K562 (cell line): ENCODE data around the gene DNAH3. TPM values are rescaled to one million over a fixed set of nuclear protein-coding genes. Genes with fewer than 3 reads are reported as not detected.

Source experiments
- ATAC-seq: fragments of 200-7000 bp; cut with Tn5 transposase; 3 replicates; pipeline ENCODE4 v1.9.1; 2020; ENCODE audit warnings: moderate library complexity
- BruUV-seq: library from RNA; stranded (reverse); fragments of 400-500 nt; replicated peaks from 2 replicates; lab custom pipeline; 2021; lab: Mats Ljungman, UMichigan
- CTCF ChIA-PET: fragments of 300-600 bp; formaldehyde crosslinking; extraction: SDS; loops from one replicate; lab custom pipeline; 2021; ENCODE audit warnings: low intra/inter-chr PET ratio; lab: Yijun Ruan, JAX
- POLR2A ChIA-PET: fragments of 300-600, 350-650 bp; sonication (Branson Sonifier 250); formaldehyde crosslinking; extraction: SDS; loops from one replicate; lab custom pipeline; 2021; ENCODE audit warnings: antibody characterized with exemption, inconsistent platforms; lab: Yijun Ruan, JAX
- DNase-seq, 4 experiments: peaks; one replicate each; pipeline versions ENCODE4 v3.0.0 to v3.0.0-alpha.2; 2011 to 2018; ENCODE audit warnings: low spot score in 3 of 4, mixed read lengths in 3 of 4; ENCODE audit errors: extremely low read depth in 1 of 4
- FAIRE-seq: peaks from 2 replicates; lab custom pipeline; 2011; peaks lifted over from hg19 to GRCh38; lab: Jason Lieb, UNC
- H2AFZ ChIP-seq: 2 replicates; pipeline ENCODE4 v1.6.0; 2011; ENCODE audit warnings: low read depth, low read length, control low read depth, inconsistent platforms
- H3K27ac ChIP-seq: fragments of 200-600 bp; 3 replicates; pipeline ENCODE4 v1.8.0; 2011; ENCODE audit warnings: low read depth, mild to moderate bottlenecking, control low read depth, inconsistent platforms, low read length, moderate library complexity, mixed read lengths; ENCODE audit errors: extremely low read depth
- H3K27me3 ChIP-seq, 2 experiments: fragments of 300-600 bp in 1 of 2; 2 replicates in 1 of 2; 3 replicates in 1 of 2; pipeline versions ENCODE4 v1.6.0 to v1.8.0; 2011; ENCODE audit warnings: inconsistent platforms in 2 of 2, low read length in 2 of 2, mild to moderate bottlenecking in 1 of 2, mixed read lengths in 1 of 2, moderate library complexity in 1 of 2; ENCODE audit not compliant: control insufficient read depth in 2 of 2, insufficient read depth in 2 of 2
- H3K36me3 ChIP-seq: fragments of 300-600 bp; 3 replicates; pipeline ENCODE4 v1.8.0; 2011; ENCODE audit warnings: mild to moderate bottlenecking, low read length, inconsistent platforms; ENCODE audit not compliant: control insufficient read depth, insufficient read depth
- H3K4me1 ChIP-seq, 2 experiments: fragments of 200-600 bp in 1 of 2; replicated peaks in 1 of 2; 2 replicates in 1 of 2; 3 replicates in 1 of 2; pipeline versions ENCODE4 v1.5.1 to v1.8.0; 2011; ENCODE audit warnings: inconsistent platforms in 2 of 2, low read length in 2 of 2, mild to moderate bottlenecking in 1 of 2, mixed read lengths in 1 of 2, moderate library complexity in 1 of 2; ENCODE audit not compliant: control insufficient read depth in 2 of 2, insufficient read depth in 2 of 2
- H3K4me2 ChIP-seq: 2 replicates; pipeline ENCODE4 v1.6.1; 2011; ENCODE audit warnings: low read length, control low read depth, inconsistent platforms, mixed read lengths; ENCODE audit not compliant: insufficient read depth
- H3K4me3 ChIP-seq: fragments of 200-600 bp; sonication (generic), shearing (Covaris generic); 2 replicates; pipeline ENCODE4 v1.5.1; 2016; ENCODE audit warnings: control low read depth, inconsistent platforms
- H3K79me2 ChIP-seq: fragments of 200-600 bp; 3 replicates; pipeline ENCODE4 v1.8.0; 2011; ENCODE audit warnings: low read length, inconsistent platforms; ENCODE audit not compliant: control insufficient read depth, insufficient read depth
- H3K9ac ChIP-seq, 2 experiments: 2 replicates each; pipeline versions ENCODE4 v1.6.0 to v1.6.1; 2011; ENCODE audit warnings: low read depth in 2 of 2, low read length in 2 of 2, control low read depth in 1 of 2, inconsistent platforms in 1 of 2, mild to moderate bottlenecking in 1 of 2, mixed read lengths in 1 of 2; ENCODE audit not compliant: insufficient read depth in 1 of 2
- H3K9me1 ChIP-seq: one replicate; pipeline ENCODE4 v1.6.0; 2011; ENCODE audit warnings: inconsistent platforms, mild to moderate bottlenecking, low read length, moderate library complexity; ENCODE audit not compliant: control insufficient read depth, insufficient read depth
- H3K9me3 ChIP-seq: replicated peaks from 2 replicates; pipeline ENCODE4 v1.5.1; 2011; ENCODE audit warnings: low read depth, low read length, inconsistent platforms; ENCODE audit not compliant: control insufficient read depth, insufficient read depth
- H4K20me1 ChIP-seq: replicated peaks from 2 replicates; pipeline ENCODE4 v1.6.1; 2011; ENCODE audit warnings: low read length, inconsistent platforms, mixed read lengths; ENCODE audit not compliant: control insufficient read depth, insufficient read depth
- CEBPB ChIP-seq: fragments of 450-650 bp; IDR thresholded peaks from 2 replicates; pipeline ENCODE4 v1.6.1; 2016; ENCODE audit warnings: missing genetic modification characterization, missing compliant biosample characterization
- CEBPG ChIP-seq, 3 experiments: fragments of 200-800 bp in 1 of 3; sonication (Bioruptor generic) in 1 of 3; sonication (generic) in 1 of 3; formaldehyde crosslinking in 1 of 3; IDR thresholded peaks in 2 of 3; conservative IDR thresholded peaks in 1 of 3; 2 replicates each; pipeline versions ENCODE4 v1.6.1 to v1.8.0; 2016 to 2022; ENCODE audit warnings: missing compliant biosample characterization in 2 of 3, missing genetic modification characterization in 2 of 3, mild to moderate bottlenecking in 1 of 3, missing genetic modification reagents in 1 of 3
- HES1 ChIP-seq: fragments of 450-650 bp; IDR thresholded peaks from 2 replicates; pipeline ENCODE4 v1.6.1; 2016; ENCODE audit warnings: low read depth, mild to moderate bottlenecking, moderate library complexity
- YY1 ChIP-seq, 3 experiments: IDR thresholded peaks; 2 replicates each; pipeline ENCODE4 v1.6.1; 2011; ENCODE audit warnings: low read length in 2 of 3, mild to moderate bottlenecking in 2 of 3, moderate library complexity in 2 of 3, borderline replicate concordance in 1 of 3, control low read depth in 1 of 3, low read depth in 1 of 3; ENCODE audit not compliant: insufficient read depth in 3 of 3, insufficient replicate concordance in 2 of 3, control insufficient read depth in 1 of 3, insufficient read length in 1 of 3; ENCODE audit errors: extremely low read depth in 1 of 3
- ZNF445 ChIP-seq: fragments of 250-450 bp; sonication (Bioruptor Pico); IDR thresholded peaks from 2 replicates; pipeline ENCODE4 v1.4.0; 2020; ENCODE audit warnings: low read depth, mild to moderate bottlenecking, moderate library complexity
- WGBS: fragments of 100-300 bp; shearing (Covaris generic); methylation state at CpG from one replicate; pipeline ENCODE4 v1.1.6; 2016; ENCODE audit warnings: low coverage, mixed read lengths; ENCODE audit not compliant: insufficient coverage; ENCODE audit errors: missing lambda C conversion rate; 5-methylcytosine and 5-hydroxymethylcytosine counted together
- in situ Hi-C: fragments of 300-500 bp; cut with MboI; formaldehyde crosslinking; loops from 4 replicates; pipeline ENCODE4 v1.15.0; 2018; ENCODE audit warnings: inconsistent platforms, mixed read lengths
- intact Hi-C: fragments of 100-400 bp; cut with micrococcal nuclease; formaldehyde crosslinking; loops from 2 replicates; pipeline ENCODE4 v1.14.2; 2022
- polyA plus RNA-seq, 8 experiments: library from polyadenylated mRNA; depleted of rRNA in 4 of 8; stranded (reverse) in 5 of 8; unstranded in 3 of 8; fragments of >200 nt; fragmentation: Nextera tagmentation in 2 of 8; fragmentation: Illumina TruSeq in 1 of 8; extraction: Ambion mirVana in 2 of 8; extraction: Trizol in 1 of 8; gene quantifications; 2 replicates each; pipeline versions ENCODE4 v1.2.1 to v1.2.3, GENCODE V29; 2011 to 2014; ENCODE audit warnings: inconsistent platforms in 1 of 8, missing spikeins in 1 of 8
- total RNA-seq, 7 experiments: library from RNA; depleted of rRNA in 6 of 7; stranded (reverse); fragments of >200 nt in 6 of 7; fragmentation: Illumina TruSeq in 2 of 7; extraction: Trizol in 2 of 7; gene quantifications; 2 replicates each; pipeline versions ENCODE4 v1.2.1 to v1.2.3, GENCODE V29; 2011 to 2021; ENCODE audit warnings: low replicate concordance in 1 of 7

The DNAH3 gene
- total and polyA plus RNA-seq, 9 of the 15 experiments (the other 6 are each of a cell fraction or from before 2014, with no cell fraction given): 0.32 to 0.84 (median 0.44) TPM

- no peaks in the 10 kb centered on the region for H3K79me2 ChIP-seq
- BruUV-seq: no TSS peak
- no peaks in the 10 kb centered on the region for H4K20me1 ChIP-seq
- in situ Hi-C loops: no loop called here
- 49% methylated on average over 5 of the region's 5 CpGs for WGBS
- no peak overlapping the region for H3K9ac ChIP-seq
- FAIRE-seq (no peak), ATAC-seq (no peak)
- peaks cover 0 to 10% of the 10 kb centered on the region in 2 experiments; a peak in 3 of 5 replicates for H3K4me1 ChIP-seq
- intact Hi-C loops: no loop called here
- POLR2A ChIA-PET: interaction anchor here (0.9 to 1.3 kb wide), 4 partner anchors 9 to 49 kb away, joined by 3 to 4 read pairs (median 4); no protein-coding TSS in a partner anchor
- no peak overlapping the region for H2AFZ ChIP-seq
- H3K4me2 ChIP-seq: no peak overlapping the region
- TF ChIP-seq CEBPB (tag) (peak; percentile 31; the same call in 1 of the 2 replicates), ZNF445 (CRISPR knock-in tag) (no peak), YY1 (IDR thresholded peaks at IDR 0.05; ENCODE audit: borderline replicate concordance in 1 of 3, control insufficient read depth in 1 of 3, extremely low read depth in 1 of 3, insufficient read depth in 3 of 3, insufficient read length in 1 of 3, insufficient replicate concordance in 2 of 3, low read depth in 1 of 3, low read length in 2 of 3) (no peak), CEBPG (CRISPR knock-in tag; IDR thresholded peaks at IDR 0.05) (no peak), CEBPG (tag; conservative IDR thresholded peaks at IDR 0.05 in 1 of 2, IDR thresholded peaks at IDR 0.05 in 1 of 2) (peak in 1 of 2 experiments; percentile 56; a peak in 1 of 4 replicates), HES1 (no peak)
- TF ChIP-seq, all 486 proteins: peak for 2
- no peak overlapping the region for H3K27ac ChIP-seq
- H3K4me3 ChIP-seq: no peak overlapping the region
- H3K27me3 ChIP-seq: no peaks in the 10 kb centered on the region
- H3K9me1 ChIP-seq: no peaks in the 10 kb centered on the region
- no peak for DNase-seq
- H3K9me3 ChIP-seq: no peaks in the 10 kb centered on the region
- H3K36me3 ChIP-seq: no peaks in the 10 kb centered on the region
- CTCF ChIA-PET: no interaction called here
Observed at GRCh38 chr16:20883554-20884239, 266.9 kb downstream of the DNAH3 start.

Other genes starting within 250 kb of the DNAH3 start
- 7.3 and 9.3 TPM in 2 replicates for gene LDAF1, start 7.8 kb upstream of the DNAH3 start, total RNA-seq (2014; rRNA removed)
- gene LDAF1, start 7.8 kb upstream of the DNAH3 start, total RNA-seq (2014; rRNA removed; fragmentation: Illumina TruSeq; extraction: Trizol): 12.6 and 15.3 TPM in 2 replicates
- gene LDAF1, start 7.8 kb upstream of the DNAH3 start, total RNA-seq (2015; rRNA removed; fragmentation: Illumina TruSeq; extraction: Trizol): 7.0 and 7.4 TPM in 2 replicates
- gene LDAF1, start 7.8 kb upstream of the DNAH3 start, total RNA-seq (2021): 11.8 and 13.1 TPM in 2 replicates
- gene LDAF1, start 7.8 kb upstream of the DNAH3 start, polyA plus RNA-seq (2011; rRNA removed): 10.4 and 15.0 TPM in 2 replicates
- 11.9 and 12.5 TPM in 2 replicates for gene LDAF1, start 7.8 kb upstream of the DNAH3 start, polyA plus RNA-seq (2014; fragmentation: Illumina TruSeq; extraction: Trizol)
- 10 to 100 TPM; 13.7 to 20.1 TPM for gene LDAF1, start 7.8 kb upstream of the DNAH3 start, polyA plus RNA-seq (2014; fragmentation: Nextera tagmentation; extraction: Ambion mirVana)
- 7.5 and 7.7 TPM in 2 replicates for gene LDAF1, start 7.8 kb upstream of the DNAH3 start, polyA plus RNA-seq (2014; rRNA removed)
- gene ZP2, start 60.7 kb upstream of the DNAH3 start, total RNA-seq (2014; rRNA removed): not detected in 2 replicates
- gene ZP2, start 60.7 kb upstream of the DNAH3 start, total RNA-seq (2014; rRNA removed; fragmentation: Illumina TruSeq; extraction: Trizol): not detected in 2 replicates
- gene ZP2, start 60.7 kb upstream of the DNAH3 start, total RNA-seq (2015; rRNA removed; fragmentation: Illumina TruSeq; extraction: Trizol): not detected in 2 replicates
- gene ZP2, start 60.7 kb upstream of the DNAH3 start, total RNA-seq (2021): not detected in 2 replicates
- gene ZP2, start 60.7 kb upstream of the DNAH3 start, polyA plus RNA-seq (2011; rRNA removed): not detected in 2 replicates
- not detected in 2 replicates for gene ZP2, start 60.7 kb upstream of the DNAH3 start, polyA plus RNA-seq (2014; fragmentation: Illumina TruSeq; extraction: Trizol)
- gene ZP2, start 60.7 kb upstream of the DNAH3 start, polyA plus RNA-seq (2014; fragmentation: Nextera tagmentation; extraction: Ambion mirVana): not detected
- not detected in 2 replicates for gene ZP2, start 60.7 kb upstream of the DNAH3 start, polyA plus RNA-seq (2014; rRNA removed)
- not detected in 2 replicates for gene ANKS4B, start 82.9 kb upstream of the DNAH3 start, total RNA-seq (2014; rRNA removed)
- not detected in 2 replicates for gene ANKS4B, start 82.9 kb upstream of the DNAH3 start, total RNA-seq (2014; rRNA removed; fragmentation: Illumina TruSeq; extraction: Trizol)
- gene ANKS4B, start 82.9 kb upstream of the DNAH3 start, total RNA-seq (2015; rRNA removed; fragmentation: Illumina TruSeq; extraction: Trizol): not detected in 2 replicates
- not detected in 2 replicates for gene ANKS4B, start 82.9 kb upstream of the DNAH3 start, total RNA-seq (2021)
- gene ANKS4B, start 82.9 kb upstream of the DNAH3 start, polyA plus RNA-seq (2011; rRNA removed): not detected in 2 replicates
- not detected in 2 replicates for gene ANKS4B, start 82.9 kb upstream of the DNAH3 start, polyA plus RNA-seq (2014; fragmentation: Illumina TruSeq; extraction: Trizol)
- not detected for gene ANKS4B, start 82.9 kb upstream of the DNAH3 start, polyA plus RNA-seq (2014; fragmentation: Nextera tagmentation; extraction: Ambion mirVana)
- not detected in 2 replicates for gene ANKS4B, start 82.9 kb upstream of the DNAH3 start, polyA plus RNA-seq (2014; rRNA removed)
- gene CRYM, start 127.4 kb upstream of the DNAH3 start, total RNA-seq (2014; rRNA removed): 0.41 and 0.65 TPM in 2 replicates
- gene CRYM, start 127.4 kb upstream of the DNAH3 start, total RNA-seq (2014; rRNA removed; fragmentation: Illumina TruSeq; extraction: Trizol): 0.41 and 0.47 TPM in 2 replicates
- 0.23 and 0.58 TPM in 2 replicates for gene CRYM, start 127.4 kb upstream of the DNAH3 start, total RNA-seq (2015; rRNA removed; fragmentation: Illumina TruSeq; extraction: Trizol)
- gene CRYM, start 127.4 kb upstream of the DNAH3 start, total RNA-seq (2021): 0.98 TPM in 2 replicates
- 0.56 and 0.62 TPM in 2 replicates for gene CRYM, start 127.4 kb upstream of the DNAH3 start, polyA plus RNA-seq (2011; rRNA removed)
- 0.47 and 0.59 TPM in 2 replicates for gene CRYM, start 127.4 kb upstream of the DNAH3 start, polyA plus RNA-seq (2014; fragmentation: Illumina TruSeq; extraction: Trizol)
- gene CRYM, start 127.4 kb upstream of the DNAH3 start, polyA plus RNA-seq (2014; fragmentation: Nextera tagmentation; extraction: Ambion mirVana): under 1 TPM; 0.08 to 0.15 TPM
- 0.37 and 0.73 TPM in 2 replicates for gene CRYM, start 127.4 kb upstream of the DNAH3 start, polyA plus RNA-seq (2014; rRNA removed)